K562 (cell line): ENCODE results near the gene VDAC1. TPM values are rescaled to one million over a fixed set of nuclear protein-coding genes. Genes with fewer than 3 reads are reported as not detected.

ENCODE experiments used
- CEBPB ChIP-seq: fragments of 450-650 bp; IDR thresholded peaks from 2 replicates; pipeline ENCODE4 v1.6.1; 2016; ENCODE audit warnings: missing genetic modification characterization, missing compliant biosample characterization
- CREBBP ChIP-seq: IDR thresholded peaks from one replicate; pipeline ENCODE4 v1.6.1; 2012; ENCODE audit warnings: low read depth, mild to moderate bottlenecking, control low read depth, inconsistent platforms, low read length
- EWSR1 ChIP-seq: fragments of 450-650 bp; IDR thresholded peaks from 2 replicates; pipeline ENCODE4 v1.6.1; 2018; ENCODE audit warnings: borderline replicate concordance, mild to moderate bottlenecking, low read depth, moderate library complexity; ENCODE audit not compliant: partially characterized antibody
- HNRNPH1 ChIP-seq: fragments of 200-400 bp; formaldehyde crosslinking; optimal IDR thresholded peaks from 2 replicates; pipeline ENCODE3; 2017; ENCODE audit warnings: low read depth, mild to moderate bottlenecking, low read length, moderate library complexity
- IRF9 ChIP-seq: fragments of 450-650 bp; IDR thresholded peaks from 2 replicates; pipeline ENCODE4 v1.6.1; 2016; ENCODE audit warnings: missing biosample characterization, missing genetic modification characterization
- KAT2B ChIP-seq: IDR thresholded peaks from one replicate; pipeline ENCODE4 v1.6.1; 2012; ENCODE audit warnings: low read depth, mild to moderate bottlenecking, control low read depth, inconsistent platforms, low read length, moderate library complexity
- KLF13 ChIP-seq: fragments of 450-650 bp; IDR thresholded peaks from 2 replicates; pipeline ENCODE4 v1.6.1; 2016; ENCODE audit warnings: missing genetic modification characterization, low read depth, mild to moderate bottlenecking, missing compliant biosample characterization, moderate library complexity, borderline replicate concordance
- KLF16 ChIP-seq: IDR thresholded peaks from 2 replicates; pipeline ENCODE4 v1.6.1; 2016; ENCODE audit warnings: antibody characterized with exemption
- KLF6 ChIP-seq: fragments of 250-450 bp; sonication (Bioruptor Pico); IDR thresholded peaks from 2 replicates; pipeline ENCODE4 v1.4.0; 2020; ENCODE audit warnings: mild to moderate bottlenecking, moderate library complexity, borderline replicate concordance
- LEF1 ChIP-seq: fragments of 450-650 bp; IDR thresholded peaks from 2 replicates; pipeline ENCODE4 v1.6.1; 2016; ENCODE audit warnings: mild to moderate bottlenecking
- MAFK ChIP-seq: IDR thresholded peaks from 2 replicates; pipeline ENCODE4 v1.6.1; 2011; ENCODE audit warnings: low read length, improper control_type of control experiment
- NFE2 ChIP-seq: IDR thresholded peaks from 2 replicates; pipeline ENCODE4 v1.6.1; 2014; ENCODE audit warnings: antibody characterized with exemption, low read depth
- PCBP2 ChIP-seq: fragments of 200-400 bp; formaldehyde crosslinking; IDR thresholded peaks from 2 replicates; pipeline ENCODE4 v1.6.1; 2018; ENCODE audit warnings: low read length, low read depth, mild to moderate bottlenecking, moderate library complexity; ENCODE audit not compliant: poor library complexity, severe bottlenecking
- POLR2A ChIP-seq: fragments of 450-650 bp; conservative IDR thresholded peaks from 2 replicates; pipeline ENCODE4 v1.6.1; 2016
- POLR3G ChIP-seq: IDR thresholded peaks from 2 replicates; pipeline ENCODE4 v1.6.1; 2011; ENCODE audit not compliant: insufficient read length, insufficient replicate concordance; ENCODE audit errors: extremely low read depth
- PRPF4 ChIP-seq: fragments of 200-400 bp; formaldehyde crosslinking; IDR thresholded peaks from one replicate; pipeline ENCODE4 v1.6.1; 2017; ENCODE audit warnings: low read length, low read depth, mild to moderate bottlenecking; ENCODE audit not compliant: insufficient read depth, poor library complexity, severe bottlenecking
- RAD51 ChIP-seq: fragments of 450-650 bp; IDR thresholded peaks from 2 replicates; pipeline ENCODE4 v1.7.1; 2016; ENCODE audit warnings: low read depth, mild to moderate bottlenecking, borderline replicate concordance
- RBM25 ChIP-seq: fragments of 200-400 bp; formaldehyde crosslinking; IDR thresholded peaks from 2 replicates; pipeline ENCODE4 v1.6.1; 2018; ENCODE audit warnings: low read length, low read depth, moderate library complexity; ENCODE audit not compliant: severe bottlenecking
- SAFB ChIP-seq: fragments of 200-400 bp; formaldehyde crosslinking; IDR thresholded peaks from 2 replicates; pipeline ENCODE4 v1.6.1; 2017; ENCODE audit warnings: low read depth, low read length, borderline replicate concordance
- SMC3 ChIP-seq: conservative IDR thresholded peaks from 2 replicates; pipeline ENCODE4 v1.6.1; 2011; ENCODE audit warnings: low read depth, low read length, improper control_type of control experiment; ENCODE audit not compliant: insufficient read depth
- TCF3 ChIP-seq: sonication (generic); formaldehyde crosslinking; IDR thresholded peaks from 2 replicates; pipeline ENCODE4 v1.4.0; 2020; ENCODE audit warnings: mild to moderate bottlenecking, missing genetic modification reagents
- TRIM24 ChIP-seq, 2 experiments: fragments of 450-650 bp; IDR thresholded peaks; 2 replicates each; pipeline ENCODE4 v1.6.1; 2016
- XRCC4 ChIP-seq: IDR thresholded peaks from one replicate; pipeline ENCODE4 v1.6.1; 2011; ENCODE audit not compliant: insufficient read depth, insufficient read length; ENCODE audit errors: extremely low read depth
- ZNF133 ChIP-seq: fragments of 250-450 bp; sonication (Bioruptor Pico); IDR thresholded peaks from 2 replicates; pipeline ENCODE4 v1.4.0; 2020; ENCODE audit warnings: mild to moderate bottlenecking
- ZNF134 ChIP-seq: fragments of 250-450 bp; sonication (Bioruptor Pico); conservative IDR thresholded peaks from 2 replicates; pipeline ENCODE4 v1.4.0; 2020
- ZNF584 ChIP-seq: fragments of 200-800 bp; sonication (Bioruptor generic); IDR thresholded peaks from 2 replicates; pipeline ENCODE4 v1.6.1; 2016; ENCODE audit warnings: low read depth, mild to moderate bottlenecking, missing genetic modification characterization, missing compliant biosample characterization
- polyA plus RNA-seq, 8 experiments: library from polyadenylated mRNA; depleted of rRNA in 4 of 8; stranded (reverse) in 5 of 8; unstranded in 3 of 8; fragments of >200 nt; fragmentation: Nextera tagmentation in 2 of 8; fragmentation: Illumina TruSeq in 1 of 8; extraction: Ambion mirVana in 2 of 8; extraction: Trizol in 1 of 8; gene quantifications; 2 replicates each; pipeline versions ENCODE4 v1.2.1 to v1.2.3, GENCODE V29; 2011 to 2014; ENCODE audit warnings: inconsistent platforms in 1 of 8, missing spikeins in 1 of 8
- total RNA-seq, 7 experiments: library from RNA; depleted of rRNA in 6 of 7; stranded (reverse); fragments of >200 nt in 6 of 7; fragmentation: Illumina TruSeq in 2 of 7; extraction: Trizol in 2 of 7; gene quantifications; 2 replicates each; pipeline versions ENCODE4 v1.2.1 to v1.2.3, GENCODE V29; 2011 to 2021; ENCODE audit warnings: low replicate concordance in 1 of 7
- TF ChIP-seq, protein P1 (sequence below), 2 experiments: fragments of 250-450 bp in 1 of 2; fragments of 450-650 bp in 1 of 2; sonication (Bioruptor Pico) in 1 of 2; IDR thresholded peaks; 2 replicates each; pipeline versions ENCODE4 v1.6.1 to v1.8.0; 2016 to 2021; ENCODE audit warnings: mild to moderate bottlenecking in 2 of 2, moderate library complexity in 2 of 2, missing compliant biosample characterization in 1 of 2, missing genetic modification characterization in 1 of 2

The VDAC1 gene
- total and polyA plus RNA-seq, 9 of the 15 experiments (the other 6 are each of a cell fraction or from before 2014, with no cell fraction given) = 168 to 366 (median 293) TPM

GRCh38 chr5:134004626-134005416, at the start of gene VDAC1 (continued):
- TF ChIP-seq PCBP2 (no peak), RBM25 (no peak), ZNF584 (CRISPR knock-in tag) (no peak), MAFK (no peak), ZNF134 (CRISPR knock-in tag) (no peak), SMC3 (no peak), POLR3G (no peak), KLF6 (CRISPR knock-in tag) (no peak), SAFB (peak; percentile 89), ZNF133 (no peak), KLF16 (no peak), TCF3 (CRISPR knock-in tag) (no peak), XRCC4 (no peak), TRIM24 (IDR thresholded peaks at IDR 0.05) (no peak), CEBPB (tag) (no peak), CREBBP (no peak), HNRNPH1 (no peak), POLR2A (peak; percentile 72), RAD51 (no peak), PRPF4 (no peak), EWSR1 (no peak), KLF13 (tag) (no peak), KAT2B (no peak), IRF9 (tag) (no peak), LEF1 (no peak), NFE2 (no peak)
- TF ChIP-seq, protein P1, sequence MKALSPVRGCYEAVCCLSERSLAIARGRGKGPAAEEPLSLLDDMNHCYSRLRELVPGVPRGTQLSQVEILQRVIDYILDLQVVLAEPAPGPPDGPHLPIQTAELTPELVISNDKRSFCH (CRISPR knock-in tag; IDR thresholded peaks at IDR 0.05) = no peak
- TF ChIP-seq, protein P1 (tag; IDR thresholded peaks at IDR 0.05) = no peak
